ENCODE data around the gene TMPRSS3.

TMPRSS3 gene

GRCh38 chr21:42398436-42399028, 2.7 kb upstream of the TMPRSS3 start:
- no peaks in the 10 kb centered on the region for H3K4me1 ChIP-seq (ENCODE audit: control insufficient read depth, insufficient read depth, low read length)
- H3K27ac ChIP-seq (ENCODE audit: low read length) = no peak overlapping the region
- H3K27me3 ChIP-seq (ENCODE audit: control insufficient read depth, insufficient read depth, low read length) = no peaks in the 10 kb centered on the region
- H3K9me3 ChIP-seq (ENCODE audit: control insufficient read depth, insufficient read depth, low read length) = no peaks in the 10 kb centered on the region
- no peaks in the 10 kb centered on the region for H3K36me3 ChIP-seq (ENCODE audit: control insufficient read depth, insufficient read depth, low read length)
- WGBS (ENCODE audit: insufficient coverage, insufficient read length) = no CpG with 5 or more reads among the region's 12 CpGs
- DNase-seq (ENCODE audit: low read depth, low spot score) = no peak
- H3K4me3 ChIP-seq (ENCODE audit: low read length) = no peak overlapping the region

GRCh38 chr21:42397746-42398394, 2.0 kb upstream of the TMPRSS3 start:
- DNase-seq (ENCODE audit: low read depth, low spot score) = no peak
- WGBS (ENCODE audit: insufficient coverage, insufficient read length) = no CpG with 5 or more reads among the region's 14 CpGs
- no peaks in the 10 kb centered on the region for H3K36me3 ChIP-seq (ENCODE audit: control insufficient read depth, insufficient read depth, low read length)
- H3K4me1 ChIP-seq (ENCODE audit: control insufficient read depth, insufficient read depth, low read length) = no peaks in the 10 kb centered on the region
- no peak overlapping the region for H3K27ac ChIP-seq (ENCODE audit: low read length)
- no peaks in the 10 kb centered on the region for H3K27me3 ChIP-seq (ENCODE audit: control insufficient read depth, insufficient read depth, low read length)
- H3K9me3 ChIP-seq (ENCODE audit: control insufficient read depth, insufficient read depth, low read length) = no peaks in the 10 kb centered on the region
- H3K4me3 ChIP-seq (ENCODE audit: low read length) = no peak overlapping the region

GRCh38 chr21:42396799-42397745, 1.2 kb upstream of the TMPRSS3 start:
- no peaks in the 10 kb centered on the region for H3K36me3 ChIP-seq (ENCODE audit: control insufficient read depth, insufficient read depth, low read length)
- H3K4me1 ChIP-seq (ENCODE audit: control insufficient read depth, insufficient read depth, low read length) = no peaks in the 10 kb centered on the region
- H3K27me3 ChIP-seq (ENCODE audit: control insufficient read depth, insufficient read depth, low read length) = no peaks in the 10 kb centered on the region
- no peak overlapping the region for H3K4me3 ChIP-seq (ENCODE audit: low read length)
- H3K27ac ChIP-seq (ENCODE audit: low read length) = no peak overlapping the region
- H3K9me3 ChIP-seq (ENCODE audit: control insufficient read depth, insufficient read depth, low read length) = no peaks in the 10 kb centered on the region
- no CpG with 5 or more reads among the region's 19 CpGs for WGBS (ENCODE audit: insufficient coverage, insufficient read length)
- no peak for DNase-seq (ENCODE audit: low read depth, low spot score)

- no peak overlapping the region for H3K4me3 ChIP-seq (ENCODE audit: low read length)
- no peak for DNase-seq (ENCODE audit: low read depth, low spot score)
- WGBS (ENCODE audit: insufficient coverage, insufficient read length) = no CpG with 5 or more reads among the region's 11 CpGs
These were observed 550 bp downstream of the TMPRSS3 start for GRCh38 chr21:42395302-42395701.

GRCh38 chr21:42393443-42393950, 2.4 kb downstream of the TMPRSS3 start:
- no CpG with 5 or more reads among the region's 8 CpGs for WGBS (ENCODE audit: insufficient coverage, insufficient read length)
- Histone ChIP-seq H3K4me1 (ENCODE audit: control insufficient read depth, insufficient read depth, low read length) (peaks cover 9% of the 10 kb centered on the region; the same call in 1 of the 2 replicates), H3K9me3 (ENCODE audit: control insufficient read depth, insufficient read depth, low read length) (no peaks in the 10 kb centered on the region), H3K36me3 (ENCODE audit: control insufficient read depth, insufficient read depth, low read length) (no peaks in the 10 kb centered on the region), H3K4me3 (ENCODE audit: low read length) (no peak overlapping the region), H3K27me3 (ENCODE audit: control insufficient read depth, insufficient read depth, low read length) (no peaks in the 10 kb centered on the region), H3K27ac (ENCODE audit: low read length) (no peak overlapping the region)
- no peak for DNase-seq (ENCODE audit: low read depth, low spot score)

More at GRCh38 chr21:42395302-42395701, 550 bp downstream of the TMPRSS3 start:
- Histone ChIP-seq H3K27ac (ENCODE audit: low read length) (no peak overlapping the region), H3K27me3 (ENCODE audit: control insufficient read depth, insufficient read depth, low read length) (no peaks in the 10 kb centered on the region), H3K9me3 (ENCODE audit: control insufficient read depth, insufficient read depth, low read length) (no peaks in the 10 kb centered on the region), H3K36me3 (ENCODE audit: control insufficient read depth, insufficient read depth, low read length) (no peaks in the 10 kb centered on the region), H3K4me1 (ENCODE audit: control insufficient read depth, insufficient read depth, low read length) (no peaks in the 10 kb centered on the region)

- no CpG with 5 or more reads among the region's 17 CpGs for WGBS (ENCODE audit: insufficient coverage, insufficient read length)
- no peaks in the 10 kb centered on the region for H3K9me3 ChIP-seq (ENCODE audit: control insufficient read depth, insufficient read depth, low read length)
- H3K27me3 ChIP-seq (ENCODE audit: control insufficient read depth, insufficient read depth, low read length) = no peaks in the 10 kb centered on the region
- no peak for DNase-seq (ENCODE audit: low read depth, low spot score)
- H3K4me3 ChIP-seq (ENCODE audit: low read length) = no peak overlapping the region
- peaks cover 9% of the 10 kb centered on the region; the same call in 1 of the 2 replicates for H3K4me1 ChIP-seq (ENCODE audit: control insufficient read depth, insufficient read depth, low read length)
- H3K27ac ChIP-seq (ENCODE audit: low read length) = no peak overlapping the region
- no peaks in the 10 kb centered on the region for H3K36me3 ChIP-seq (ENCODE audit: control insufficient read depth, insufficient read depth, low read length)
These were observed 3.0 kb downstream of the TMPRSS3 start for GRCh38 chr21:42392731-42393442.

GRCh38 chr21:42391297-42391696, 4.6 kb downstream of the TMPRSS3 start:
- Histone ChIP-seq H3K36me3 (ENCODE audit: control insufficient read depth, insufficient read depth, low read length) (no peaks in the 10 kb centered on the region), H3K9me3 (ENCODE audit: control insufficient read depth, insufficient read depth, low read length) (no peaks in the 10 kb centered on the region), H3K27me3 (ENCODE audit: control insufficient read depth, insufficient read depth, low read length) (no peaks in the 10 kb centered on the region), H3K4me3 (ENCODE audit: low read length) (no peak overlapping the region), H3K27ac (ENCODE audit: low read length) (no peak overlapping the region), H3K4me1 (ENCODE audit: control insufficient read depth, insufficient read depth, low read length) (peaks cover 9% of the 10 kb centered on the region; the same call in 1 of the 2 replicates)
- WGBS (ENCODE audit: insufficient coverage, insufficient read length) = no CpG with 5 or more reads among the region's 5 CpGs
- no peak for DNase-seq (ENCODE audit: low read depth, low spot score)

- H3K36me3 ChIP-seq (ENCODE audit: control insufficient read depth, insufficient read depth, low read length) = no peaks in the 10 kb centered on the region
- H3K4me3 ChIP-seq (ENCODE audit: low read length) = no peak overlapping the region
- no peaks in the 10 kb centered on the region for H3K9me3 ChIP-seq (ENCODE audit: control insufficient read depth, insufficient read depth, low read length)
- H3K4me1 ChIP-seq (ENCODE audit: control insufficient read depth, insufficient read depth, low read length) = peaks cover 9% of the 10 kb centered on the region; the same call in 1 of the 2 replicates
- H3K27ac ChIP-seq (ENCODE audit: low read length) = no peak overlapping the region
- no CpG with 5 or more reads among the region's 2 CpGs for WGBS (ENCODE audit: insufficient coverage, insufficient read length)
- no peaks in the 10 kb centered on the region for H3K27me3 ChIP-seq (ENCODE audit: control insufficient read depth, insufficient read depth, low read length)
- DNase-seq (ENCODE audit: low read depth, low spot score) = no peak
These were observed 5.2 kb downstream of the TMPRSS3 start for GRCh38 chr21:42390696-42391095.

- no CpG with 5 or more reads among the region's 5 CpGs for WGBS (ENCODE audit: insufficient coverage, insufficient read length)
- Histone ChIP-seq H3K9me3 (ENCODE audit: control insufficient read depth, insufficient read depth, low read length) (no peaks in the 10 kb centered on the region), H3K36me3 (ENCODE audit: control insufficient read depth, insufficient read depth, low read length) (no peaks in the 10 kb centered on the region), H3K4me3 (ENCODE audit: low read length) (no peak overlapping the region), H3K4me1 (ENCODE audit: control insufficient read depth, insufficient read depth, low read length) (peaks cover 9% of the 10 kb centered on the region; the same call in 1 of the 2 replicates), H3K27me3 (ENCODE audit: control insufficient read depth, insufficient read depth, low read length) (no peaks in the 10 kb centered on the region), H3K27ac (ENCODE audit: low read length) (no peak overlapping the region)
- DNase-seq (ENCODE audit: low read depth, low spot score) = no peak
These were observed 5.7 kb downstream of the TMPRSS3 start for GRCh38 chr21:42390193-42390592.

GRCh38 chr21:42389449-42389835, 6.4 kb downstream of the TMPRSS3 start:
- Histone ChIP-seq H3K27ac (ENCODE audit: low read length) (no peak overlapping the region), H3K36me3 (ENCODE audit: control insufficient read depth, insufficient read depth, low read length) (no peaks in the 10 kb centered on the region), H3K4me3 (ENCODE audit: low read length) (no peak overlapping the region), H3K4me1 (ENCODE audit: control insufficient read depth, insufficient read depth, low read length) (peaks cover 9% of the 10 kb centered on the region; the same call in 1 of the 2 replicates), H3K27me3 (ENCODE audit: control insufficient read depth, insufficient read depth, low read length) (no peaks in the 10 kb centered on the region), H3K9me3 (ENCODE audit: control insufficient read depth, insufficient read depth, low read length) (no peaks in the 10 kb centered on the region)
- no CpG with 5 or more reads among the region's 6 CpGs for WGBS (ENCODE audit: insufficient coverage, insufficient read length)
- DNase-seq (ENCODE audit: low read depth, low spot score) = no peak

Measured in iPS DF 6.9 (cell line).